ENCODE data around the gene TMEM235. TPM values are rescaled to one million over a fixed set of nuclear protein-coding genes. Genes with fewer than 3 reads are reported as not detected.
"Not testable (repeated sequence)": the region's sequence is repeated elsewhere in the genome, so short reads cannot be mapped to it uniquely, and the experiment has no call there.

Gene TMEM235
- total RNA-seq, 1 donor from 2014 or later = not detected

DNA sequence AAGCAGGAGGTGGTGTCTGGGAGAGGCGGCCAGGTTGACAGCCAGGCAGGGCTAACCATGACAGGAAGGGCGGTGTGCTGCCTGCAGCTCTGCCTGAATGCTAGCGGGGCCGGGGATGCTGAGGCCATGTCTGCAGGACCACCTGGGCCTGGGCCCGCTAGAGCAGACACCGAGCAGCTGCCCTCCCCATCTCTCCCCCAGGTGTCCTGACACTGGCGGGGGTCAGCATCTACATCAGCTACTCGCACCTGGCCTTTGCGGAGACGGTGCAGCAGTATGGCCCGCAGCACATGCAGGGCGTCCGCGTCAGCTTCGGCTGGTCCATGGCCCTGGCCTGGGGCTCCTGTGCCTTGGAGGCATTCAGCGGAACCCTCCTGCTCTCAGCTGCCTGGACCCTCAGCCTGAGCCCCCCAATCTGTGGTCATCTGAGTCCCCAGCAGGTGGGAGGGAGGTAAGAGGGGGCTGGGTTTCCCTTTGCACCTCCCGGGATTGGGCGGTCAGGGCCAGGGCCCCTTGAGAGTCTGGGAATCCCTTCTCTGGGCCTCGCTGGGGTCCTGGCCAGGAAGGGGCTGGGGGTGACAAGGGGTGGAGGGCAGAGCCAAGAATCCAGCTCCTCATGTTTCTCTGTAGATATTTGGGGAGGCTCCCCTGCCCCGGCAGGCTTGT, 7.5 kb downstream of the TMEM235 start:
- DNase-seq (ENCODE audit: low spot score) = no peak

DNA sequence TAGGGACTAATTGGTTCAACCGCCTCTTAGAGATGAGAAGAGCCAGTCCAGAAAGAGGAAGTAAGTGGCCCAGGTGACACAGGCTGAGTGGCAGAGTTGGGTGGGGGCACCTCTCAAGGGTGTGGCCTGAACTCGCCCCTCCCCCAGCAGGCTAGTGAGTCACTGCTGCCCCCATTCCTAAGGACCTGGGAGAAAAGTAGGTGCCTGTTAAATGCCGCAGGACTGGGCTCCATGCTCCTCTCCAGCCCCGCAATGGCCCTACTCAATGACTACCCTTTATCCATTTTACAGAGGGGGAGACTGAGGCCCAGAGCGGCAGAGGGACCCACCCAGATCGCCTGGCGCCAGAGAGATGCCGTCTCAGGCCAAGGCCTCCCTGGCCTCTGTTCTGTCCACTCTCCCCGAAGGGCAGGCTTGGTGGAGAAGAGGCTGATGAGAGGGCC, 8.1 kb downstream of the TMEM235 start:
- no peak for DNase-seq (ENCODE audit: low spot score)

DNA sequence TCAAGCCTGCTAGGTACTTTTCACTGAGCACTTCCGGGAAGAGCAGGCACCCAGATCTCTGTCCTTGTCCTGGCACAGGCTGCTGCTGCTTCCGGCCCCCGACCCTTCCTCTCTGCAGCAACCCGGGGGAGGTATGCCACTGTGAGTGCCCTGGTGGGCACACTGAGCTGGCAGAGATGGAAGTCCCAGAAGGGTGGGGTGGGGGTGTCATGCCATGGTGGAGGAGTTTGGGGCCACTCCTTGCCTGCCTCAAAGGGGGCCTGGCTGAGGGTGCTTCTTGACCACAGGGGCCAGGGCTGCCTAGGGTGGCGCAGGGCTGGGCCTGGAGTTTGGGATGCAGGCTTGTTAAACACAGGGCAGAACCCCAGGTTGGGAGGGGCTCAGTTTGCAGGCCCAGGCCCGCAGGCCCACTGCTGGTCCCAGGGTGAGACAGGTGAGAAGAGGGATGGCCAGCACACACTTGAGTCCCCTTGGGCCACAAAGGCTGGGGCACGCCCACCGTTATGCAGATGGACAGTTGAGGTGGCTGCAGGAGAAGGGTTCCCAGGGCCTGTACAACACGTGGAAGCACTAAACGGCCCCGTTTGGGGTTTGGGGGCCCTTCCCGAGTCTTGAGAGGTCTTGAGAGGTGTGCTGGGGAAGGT, 8.7 kb downstream of the TMEM235 start:
- no peak for DNase-seq (ENCODE audit: low spot score)

DNA sequence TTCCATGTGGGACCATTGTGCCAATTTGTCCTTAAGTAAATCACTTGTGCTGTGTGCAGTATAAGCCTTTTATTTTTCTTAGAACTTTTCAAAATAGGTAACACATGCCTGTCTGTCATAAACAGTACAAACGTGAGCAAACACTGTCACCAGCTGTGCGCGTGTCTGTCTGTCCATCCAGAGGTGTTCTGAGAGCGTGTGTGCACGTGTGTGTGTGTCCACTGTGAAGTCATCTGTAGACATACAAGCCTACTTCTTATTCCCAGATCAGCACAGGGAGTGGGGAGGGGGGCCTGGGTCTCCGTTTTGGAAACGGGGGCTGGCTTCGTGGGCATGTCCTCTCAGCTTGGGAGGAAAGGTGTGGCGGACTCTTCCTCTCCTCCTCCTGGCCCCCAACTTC, 9.4 kb downstream of the TMEM235 start:
- no peak for DNase-seq (ENCODE audit: low spot score)

DNA sequence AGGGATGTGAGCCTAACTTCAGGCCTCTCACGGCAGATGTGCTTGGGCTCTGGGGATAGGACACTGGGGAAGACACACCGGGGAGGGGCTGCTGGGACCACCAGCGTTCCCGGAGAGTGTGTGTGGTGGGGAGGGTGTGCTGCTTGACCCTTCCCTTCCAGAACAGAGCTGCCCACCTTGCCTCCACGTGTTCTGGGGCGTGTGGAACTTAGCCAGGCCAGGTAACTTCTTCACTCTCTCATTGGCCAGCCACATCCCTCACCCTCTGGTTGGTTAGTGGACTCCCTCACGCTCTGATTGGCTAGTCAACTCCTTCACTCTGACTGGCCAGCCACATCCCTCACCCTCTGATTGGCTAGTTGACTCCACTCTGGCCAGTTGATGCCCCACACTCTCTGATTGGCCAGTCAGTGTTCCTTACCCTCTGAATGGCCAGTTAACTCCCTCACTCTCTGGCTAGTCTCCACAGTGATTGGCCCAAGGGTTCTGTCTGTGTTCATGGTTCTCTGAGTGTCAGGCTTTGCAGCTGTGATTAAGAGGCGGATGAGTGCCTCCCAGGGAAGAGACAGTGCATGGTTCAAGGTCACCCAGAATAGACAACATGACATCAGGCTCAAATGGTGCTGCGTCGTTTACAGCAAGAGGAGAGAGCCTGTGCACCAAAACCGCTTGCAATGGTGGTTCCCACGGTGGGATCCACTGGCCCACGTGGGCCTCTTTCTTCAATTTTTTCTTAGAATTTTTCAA, 10.0 kb downstream of the TMEM235 start:
- DNase-seq (ENCODE audit: low spot score) = no peak

DNA sequence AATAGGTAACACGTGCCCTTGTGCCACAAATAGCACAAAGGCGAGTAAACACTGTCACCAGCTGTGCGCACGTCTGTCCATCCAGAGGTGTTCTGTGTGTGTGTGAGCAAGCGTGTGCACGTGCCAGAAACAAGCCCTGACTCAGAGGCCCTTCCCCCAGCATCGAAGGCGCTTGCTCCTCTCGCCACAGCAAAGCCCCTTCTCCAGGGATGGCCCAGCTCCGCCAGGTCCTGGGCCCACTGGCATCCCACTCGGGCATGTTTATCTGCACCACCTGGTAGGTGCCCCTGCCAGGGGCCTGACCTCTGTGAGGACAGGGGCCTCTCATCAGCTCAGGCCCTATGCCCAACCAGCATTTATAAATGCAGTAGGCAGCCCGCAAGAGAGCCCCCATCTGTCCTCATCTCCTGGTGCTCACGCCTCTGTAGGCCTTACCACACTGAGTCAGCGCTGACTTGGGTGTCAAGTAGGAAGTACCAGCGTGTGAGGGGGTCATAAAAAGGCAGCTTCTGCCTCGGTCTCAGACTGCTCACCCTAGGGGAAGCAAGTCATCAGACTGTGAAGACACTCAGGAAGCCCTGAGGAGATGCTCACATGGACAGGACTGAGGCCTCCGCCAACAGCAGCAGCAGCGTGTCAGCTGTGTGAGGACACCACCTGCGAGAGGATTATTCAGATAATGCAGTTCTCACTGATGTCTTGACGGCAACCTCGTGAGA, 10.8 kb downstream of the TMEM235 start:
- DNase-seq (ENCODE audit: low spot score) = no peak

DNA sequence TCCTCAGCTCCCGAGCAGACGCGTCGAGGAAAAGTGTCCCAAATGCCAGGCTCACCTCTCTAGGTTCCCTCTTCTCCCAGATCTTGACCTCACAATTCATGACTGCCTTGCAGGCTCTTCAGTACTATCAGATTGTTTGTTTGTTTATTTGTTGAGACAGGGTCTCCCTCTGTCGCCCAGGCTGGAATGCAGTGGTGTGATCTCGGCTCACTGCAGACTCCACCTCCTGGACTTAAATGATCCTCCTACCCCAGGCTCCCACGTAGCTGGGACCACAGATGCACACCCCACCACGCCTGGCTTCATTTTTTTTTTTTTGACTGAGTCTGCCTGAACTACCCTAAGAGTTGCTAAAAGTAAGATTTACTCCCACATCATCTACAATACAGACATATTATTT, 15.9 kb downstream of the TMEM235 start:
- no peak for DNase-seq (ENCODE audit: low spot score)

DNA sequence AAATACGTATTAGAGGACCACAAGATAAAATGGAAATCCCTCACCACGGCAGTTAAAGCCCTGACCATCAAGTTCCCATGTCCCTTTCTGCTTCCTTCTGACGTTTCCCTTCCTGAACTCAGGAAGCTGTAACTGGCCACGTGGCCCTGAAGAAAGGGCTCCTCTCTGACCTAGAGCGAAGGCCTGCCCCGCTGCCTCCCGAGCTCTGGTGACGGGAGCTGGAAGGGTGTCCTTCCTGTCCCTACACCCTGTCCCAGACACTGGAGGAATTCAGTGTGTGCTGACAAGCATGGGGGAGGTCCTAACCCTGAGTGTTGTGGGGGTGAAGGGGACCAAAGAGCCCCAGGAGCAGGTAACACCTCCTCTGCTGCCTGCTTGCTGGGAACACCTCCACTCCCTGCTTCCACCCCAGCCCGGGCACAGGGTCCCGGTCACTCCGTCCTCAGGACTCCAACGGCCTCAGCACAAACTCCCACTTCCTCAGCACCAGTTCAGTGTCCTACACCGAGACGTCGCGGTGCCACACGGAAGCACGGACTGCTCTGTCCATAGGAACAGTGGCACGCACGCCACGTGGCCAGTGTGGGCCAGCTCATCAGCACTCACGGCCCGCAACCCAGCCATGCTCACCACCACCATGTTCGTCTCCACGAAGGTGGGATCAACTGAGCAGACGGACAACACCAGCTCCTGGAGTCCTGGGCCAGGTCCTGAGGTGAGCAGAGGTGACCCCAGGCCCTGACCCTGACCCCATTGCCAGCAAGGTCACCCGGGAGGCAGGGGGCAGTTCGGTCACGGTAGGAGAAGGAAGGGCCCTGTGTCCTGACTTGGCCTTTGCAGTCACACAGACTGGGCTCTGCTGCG, 16.9 kb downstream of the TMEM235 start:
- no peak for DNase-seq (ENCODE audit: low spot score)

DNA sequence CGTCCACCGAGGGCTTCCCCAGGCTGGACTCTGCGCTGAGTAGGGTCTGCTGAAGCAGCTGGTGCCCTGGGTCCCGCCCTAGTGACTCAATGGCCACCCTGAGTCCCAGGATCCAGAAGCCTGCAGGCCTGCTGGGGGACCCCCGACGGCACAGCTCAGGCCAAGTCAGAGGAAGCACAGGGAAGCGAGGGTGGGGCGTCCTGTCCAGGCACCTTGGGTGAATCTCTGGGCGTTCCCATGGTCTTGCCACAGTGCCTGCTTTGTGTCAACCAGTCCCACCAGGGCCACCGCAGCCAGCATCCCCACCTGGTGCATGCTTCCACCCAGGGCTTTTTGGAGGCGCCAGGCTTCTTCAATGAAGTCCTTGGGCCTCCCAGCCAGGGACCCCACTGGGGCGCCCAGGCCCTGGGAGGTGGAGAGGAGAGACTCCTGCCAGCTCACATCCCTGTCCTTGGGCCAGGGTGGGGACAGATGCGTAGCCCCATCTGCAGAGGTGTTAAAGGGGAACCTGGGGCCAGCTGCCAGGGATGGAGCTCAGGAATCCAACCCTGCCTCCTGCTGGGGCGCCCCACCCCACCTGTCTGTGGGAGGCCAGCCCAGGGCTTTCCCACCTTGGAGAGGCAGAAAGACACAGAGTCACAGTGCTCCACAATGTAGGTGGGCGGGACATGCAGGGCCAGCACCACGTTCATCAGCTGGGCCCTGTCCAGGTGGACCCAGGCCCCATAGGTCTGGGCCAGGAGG, 17.8 kb downstream of the TMEM235 start:
- DNase-seq (ENCODE audit: low spot score) = no peak

DNA sequence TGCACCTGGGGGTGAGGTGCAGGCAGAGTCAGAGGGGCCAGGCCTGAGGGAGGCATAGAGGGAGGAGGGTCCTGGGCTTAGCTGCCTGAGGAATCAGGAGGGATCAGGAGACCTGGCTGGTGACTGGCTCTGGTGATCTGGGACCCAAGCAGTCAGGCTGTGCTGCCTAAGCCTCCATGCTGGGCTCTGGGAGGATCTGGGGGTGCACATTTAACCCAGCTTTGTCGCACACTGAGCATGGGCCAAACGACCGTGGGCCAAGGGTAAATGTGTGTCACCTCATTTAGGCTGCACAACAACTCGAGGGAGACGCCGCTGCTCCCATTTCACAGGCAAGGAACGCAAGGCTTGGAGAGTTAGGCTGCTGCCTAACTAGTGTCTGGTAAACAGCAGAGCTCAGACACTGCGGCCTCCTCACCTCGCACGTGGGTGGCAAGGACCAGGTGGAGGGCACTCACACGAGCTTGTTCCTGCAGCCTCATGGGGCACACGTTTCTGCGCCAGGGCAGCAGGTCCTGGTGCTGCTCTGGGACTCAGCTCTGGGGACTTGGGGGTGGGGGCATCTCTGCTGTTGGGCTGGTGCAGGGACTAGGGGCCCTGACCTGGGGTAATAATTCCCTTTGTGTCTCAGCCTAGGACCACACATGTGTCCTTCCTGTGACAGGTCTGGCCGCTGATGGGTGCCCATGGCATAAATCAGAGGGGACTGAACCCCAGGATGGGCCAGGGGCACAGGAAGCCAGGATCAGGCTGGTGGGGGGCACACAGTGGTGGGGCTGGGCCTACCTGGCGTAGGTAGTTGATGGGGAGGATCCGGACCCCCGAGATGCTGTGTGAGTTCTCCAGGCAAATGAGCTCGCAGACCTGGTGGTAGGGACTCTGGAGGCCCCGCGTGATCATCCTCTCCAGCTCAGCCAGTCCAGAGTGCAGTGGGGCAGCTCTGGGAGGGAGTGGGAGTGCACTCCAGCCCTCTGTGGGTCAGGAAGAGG, 18.7 kb downstream of the TMEM235 start:
- DNase-seq (ENCODE audit: low spot score) = no peak

DNA sequence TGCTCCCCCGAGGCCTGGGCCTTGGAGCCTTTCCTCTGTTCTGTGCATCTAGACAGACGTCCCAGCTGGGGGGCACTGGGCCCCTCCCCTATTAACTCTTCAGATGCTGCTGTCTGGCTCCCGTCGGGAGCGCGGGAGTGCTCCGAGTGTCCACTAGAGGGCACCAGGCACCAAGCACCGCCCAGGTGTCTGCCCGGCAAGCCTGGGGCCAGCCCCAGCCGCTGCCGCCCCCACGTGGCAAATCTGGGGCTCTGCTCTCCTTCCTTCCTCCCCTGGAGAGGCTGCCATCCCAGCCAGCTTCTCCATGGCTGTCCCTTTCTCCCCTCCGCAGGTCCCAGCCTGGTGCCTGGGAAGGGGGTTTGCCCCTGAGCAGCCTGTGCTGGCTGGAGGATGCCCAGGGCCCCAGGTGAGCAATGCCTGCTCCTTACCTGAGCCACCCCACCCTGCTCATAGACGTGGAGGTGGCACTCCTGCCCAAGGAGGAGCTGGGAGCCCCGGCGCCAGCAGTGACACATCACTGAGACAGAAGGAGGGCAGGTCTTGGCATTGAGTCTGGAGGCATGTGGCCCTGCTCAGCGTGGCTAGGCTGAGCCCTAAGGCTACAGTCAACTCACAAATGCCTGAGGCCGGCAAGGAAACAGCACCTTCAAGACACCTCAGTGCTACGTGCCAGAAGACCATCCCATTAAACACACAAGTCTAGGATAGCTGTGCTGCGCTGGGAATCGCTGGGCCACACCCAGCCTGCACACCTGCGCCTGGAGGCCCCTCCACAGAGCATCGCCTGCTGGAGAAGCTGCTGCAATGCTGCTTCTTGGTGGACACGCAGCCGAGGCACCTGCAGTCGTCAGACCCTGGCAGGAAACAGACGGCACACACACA, 19.7 kb downstream of the TMEM235 start:
- peak; percentile 83 for DNase-seq (ENCODE audit: low spot score)

DNA sequence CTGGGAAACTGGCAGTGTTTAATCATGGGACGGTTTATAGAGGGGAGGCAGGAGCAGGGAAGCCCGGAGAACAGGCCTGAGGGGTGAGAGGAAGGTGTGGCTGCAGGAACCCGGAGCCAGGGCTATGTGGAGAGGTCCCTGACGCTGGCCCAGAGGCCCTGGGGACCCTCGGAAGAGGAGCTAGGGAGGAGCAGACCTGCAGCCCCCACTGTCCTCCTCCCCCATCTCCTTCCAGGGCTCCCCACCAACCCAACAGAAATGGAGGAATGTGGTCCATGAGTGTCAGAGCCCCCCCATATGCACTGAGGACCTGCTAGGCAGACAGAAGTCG, 20.3 kb downstream of the TMEM235 start:
- no peak for DNase-seq (ENCODE audit: low spot score)

DNA sequence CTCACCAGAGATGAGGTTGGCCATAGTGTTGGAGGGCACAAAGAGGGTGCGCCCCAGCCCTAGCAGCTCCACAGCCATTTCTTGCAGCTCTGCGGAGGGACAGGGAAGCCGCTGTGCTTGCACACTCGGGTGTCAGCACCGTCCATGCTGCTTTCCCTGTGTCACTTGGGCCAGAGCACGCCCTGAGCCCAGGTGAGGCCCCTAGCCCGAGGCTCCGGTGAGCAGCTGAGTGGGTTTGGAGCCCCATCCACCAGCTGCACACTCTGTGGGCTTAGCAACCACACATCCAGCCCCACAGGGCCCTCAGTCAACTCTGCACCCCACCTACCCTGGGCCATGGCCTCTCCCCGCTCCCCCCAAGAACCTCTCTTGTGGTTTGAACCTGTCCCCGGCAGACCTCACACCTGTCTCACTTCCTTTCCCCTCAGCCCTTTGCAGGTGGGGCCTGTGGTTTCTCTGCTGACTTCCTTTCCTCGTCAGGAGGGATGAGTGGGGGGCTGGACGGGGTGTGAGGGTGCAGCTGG, 20.7 kb downstream of the TMEM235 start:
- DNase-seq (ENCODE audit: low spot score) = no peak

DNA sequence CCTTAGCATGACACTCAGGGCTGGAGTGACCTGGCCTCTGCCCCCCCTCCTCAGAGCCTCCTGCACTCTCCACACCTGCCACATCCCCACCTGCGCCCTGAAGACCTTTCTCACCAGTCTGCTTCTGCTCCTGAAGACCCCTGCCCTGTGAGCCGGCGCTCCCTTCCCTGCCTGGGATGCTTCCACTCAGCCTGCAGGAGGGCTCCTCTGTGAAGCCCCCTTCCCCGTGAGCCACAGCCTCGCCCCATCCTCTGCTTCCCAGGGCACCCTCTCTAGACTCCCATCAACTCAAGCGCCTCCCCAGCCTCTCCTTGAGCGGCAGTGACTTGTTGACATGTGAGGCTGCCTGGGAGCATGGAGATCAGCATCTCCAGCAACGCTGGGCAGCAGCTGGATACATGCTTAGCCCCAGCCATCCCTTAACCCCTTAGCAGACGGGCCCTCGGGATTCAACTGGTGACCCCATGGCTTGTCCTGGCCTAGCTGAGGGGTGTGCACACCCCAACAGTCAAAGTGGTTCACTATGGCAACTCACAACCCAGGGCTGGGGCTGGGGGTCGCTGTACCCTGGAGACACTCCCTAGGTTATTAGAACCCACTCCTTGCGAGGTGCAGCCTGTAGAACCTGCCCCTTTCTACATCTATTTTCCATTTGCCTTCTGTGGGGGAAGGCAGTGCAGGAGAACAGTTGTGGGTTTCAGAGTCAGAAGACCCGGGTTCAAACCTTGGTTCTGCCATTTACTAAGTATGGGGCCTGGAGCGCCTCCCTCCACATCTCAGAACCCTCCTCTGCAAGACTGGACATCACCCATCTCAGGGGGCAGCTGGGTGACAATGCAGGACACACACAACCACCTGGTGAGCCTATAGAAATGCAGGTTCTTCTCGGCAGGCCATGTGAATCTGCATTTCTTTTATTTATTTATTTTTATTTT, 21.5 kb downstream of the TMEM235 start:
- DNase-seq (ENCODE audit: low spot score) = no peak

DNA sequence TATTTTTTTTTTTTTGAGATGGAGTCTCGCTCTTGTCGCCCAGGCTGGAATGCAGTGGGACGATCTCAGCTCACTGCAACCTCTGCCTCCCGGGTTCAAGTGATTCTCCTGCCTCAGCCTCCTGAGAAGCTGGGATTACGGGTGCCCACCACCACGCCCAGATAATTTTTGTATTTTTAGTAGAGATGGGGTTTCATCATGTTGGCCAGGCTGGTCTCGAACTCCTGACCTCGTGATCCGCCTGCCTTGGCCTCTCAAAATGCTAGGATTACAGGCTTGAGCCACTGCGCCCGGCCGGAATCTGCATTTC, 22.2 kb downstream of the TMEM235 start:
- not testable (repeated sequence) for DNase-seq (ENCODE audit: low spot score)

DNA sequence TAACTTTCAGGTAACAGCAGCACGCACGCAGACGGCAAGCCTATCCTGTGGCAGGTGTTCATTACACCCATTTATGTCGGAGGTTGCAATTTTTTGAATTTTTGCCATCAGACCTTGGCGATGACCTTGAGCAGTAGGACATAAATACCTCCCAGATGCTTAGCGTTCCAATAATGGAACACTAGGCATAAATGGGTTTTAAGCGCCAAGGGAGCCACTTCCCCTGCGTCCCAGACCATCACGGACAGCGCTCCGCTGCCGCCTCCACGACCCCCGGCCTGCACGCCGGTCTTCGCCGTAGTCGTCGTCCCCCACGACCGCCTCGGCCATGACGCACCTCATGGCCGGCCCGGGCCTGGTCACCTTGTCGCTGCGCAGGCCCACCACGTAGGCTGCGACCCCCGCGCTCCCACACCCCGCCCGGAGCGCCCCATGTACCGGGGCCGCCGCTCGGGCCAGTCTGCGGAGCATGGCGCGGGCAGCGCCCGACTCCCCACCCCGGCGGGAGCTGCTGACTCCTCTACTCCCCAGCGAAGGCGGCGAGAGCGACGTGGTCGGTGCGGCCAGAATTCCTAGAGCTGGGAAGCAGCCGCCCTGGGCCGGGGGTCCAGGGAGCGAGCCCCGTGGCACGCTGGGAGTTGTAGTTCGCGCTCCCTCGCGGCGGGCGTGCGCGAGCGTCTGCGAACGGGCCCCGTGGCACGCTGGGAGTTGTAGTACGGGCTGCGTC, 22.7 kb downstream of the TMEM235 start:
- DNase-seq (ENCODE audit: low spot score) = peak; percentile 83

All from mucosa of gallbladder (tissue), 1 donor.